Stimulated activated CD8-positive, alpha-beta memory T cell treated with anti-CD3 and anti-CD28 coated beads, Interleukin-12 subunit alpha, Interleukin-12 subunit beta, amount 100 ng/mL, for 1 hour (primary cell): Measurements from ENCODE around the gene HOXC10.

ENCODE experiments used
- DNase-seq: peaks from one replicate; pipeline ENCODE4 v3.0.0-alpha.2; 2020; ENCODE audit warnings: low read depth

HOXC10 gene

GRCh38 chr12:53977596-53978445 lies 7.1 kb upstream of the HOXC10 start:
- no peak for DNase-seq

GRCh38 chr12:53978477-53979356 lies 6.2 kb upstream of the HOXC10 start:
- DNase-seq, result no peak

GRCh38 chr12:53980104-53980801 lies 4.7 kb upstream of the HOXC10 start:
- no peak for DNase-seq

DNA sequence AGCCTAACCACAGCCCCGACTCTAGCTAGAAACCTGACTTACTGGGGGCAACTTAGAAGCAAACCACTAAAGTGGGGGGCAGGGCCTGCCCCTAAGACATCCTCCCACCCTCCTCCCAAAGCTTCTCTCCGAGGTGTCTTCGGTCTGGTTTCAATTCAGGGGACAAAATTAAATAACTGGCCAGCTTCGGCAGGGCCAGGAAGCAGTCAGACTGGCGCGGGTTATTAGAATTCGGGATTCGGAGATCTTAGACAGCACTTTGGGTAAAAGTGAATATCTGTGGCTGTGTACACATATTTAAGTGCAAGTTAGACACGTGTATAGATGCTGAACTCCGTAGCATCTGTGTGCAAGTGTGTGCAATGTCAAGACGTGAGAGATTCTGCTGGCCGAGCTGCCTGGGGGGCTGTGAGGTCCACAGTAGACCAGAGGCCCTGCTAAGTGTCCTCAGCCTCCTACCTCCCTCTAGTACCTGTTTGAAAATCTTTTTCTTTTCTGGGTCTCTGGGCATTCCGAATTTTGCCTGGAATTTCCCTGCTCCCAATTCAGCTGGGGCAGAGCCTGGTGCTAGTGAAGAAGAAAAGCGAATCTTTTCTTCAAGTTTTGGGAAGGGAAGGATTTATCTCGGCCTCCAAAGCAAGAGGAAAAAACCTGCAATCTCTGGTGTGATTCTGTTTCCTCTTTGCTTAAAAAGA lies 4.0 kb upstream of the HOXC10 start:
- DNase-seq, result no peak

GRCh38 chr12:53981634-53982565 lies 3.0 kb upstream of the HOXC10 start:
- DNase-seq, result no peak

- DNase-seq, result no peak
Measured at GRCh38 chr12:53982648-53983567, 2.0 kb upstream of the HOXC10 start.

GRCh38 chr12:53983568-53983949 lies 1.4 kb upstream of the HOXC10 start:
- no peak for DNase-seq

GRCh38 chr12:53983950-53984572 lies 885 bp upstream of the HOXC10 start:
- DNase-seq, result no peak

DNA sequence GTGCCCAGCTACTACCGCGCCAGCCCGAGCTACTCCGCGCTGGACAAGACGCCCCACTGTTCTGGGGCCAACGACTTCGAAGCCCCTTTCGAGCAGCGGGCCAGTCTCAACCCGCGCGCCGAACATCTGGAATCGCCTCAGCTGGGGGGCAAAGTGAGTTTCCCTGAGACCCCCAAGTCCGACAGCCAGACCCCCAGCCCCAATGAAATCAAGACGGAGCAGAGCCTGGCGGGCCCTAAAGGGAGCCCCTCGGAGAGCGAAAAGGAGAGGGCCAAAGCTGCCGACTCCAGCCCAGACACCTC lies 697 bp downstream of the HOXC10 start:
- no peak for DNase-seq

- no peak for DNase-seq
Measured at GRCh38 chr12:53985994-53986685, 1.2 kb downstream of the HOXC10 start.

GRCh38 chr12:53986686-53987483 lies 1.9 kb downstream of the HOXC10 start:
- DNase-seq, result no peak

DNA sequence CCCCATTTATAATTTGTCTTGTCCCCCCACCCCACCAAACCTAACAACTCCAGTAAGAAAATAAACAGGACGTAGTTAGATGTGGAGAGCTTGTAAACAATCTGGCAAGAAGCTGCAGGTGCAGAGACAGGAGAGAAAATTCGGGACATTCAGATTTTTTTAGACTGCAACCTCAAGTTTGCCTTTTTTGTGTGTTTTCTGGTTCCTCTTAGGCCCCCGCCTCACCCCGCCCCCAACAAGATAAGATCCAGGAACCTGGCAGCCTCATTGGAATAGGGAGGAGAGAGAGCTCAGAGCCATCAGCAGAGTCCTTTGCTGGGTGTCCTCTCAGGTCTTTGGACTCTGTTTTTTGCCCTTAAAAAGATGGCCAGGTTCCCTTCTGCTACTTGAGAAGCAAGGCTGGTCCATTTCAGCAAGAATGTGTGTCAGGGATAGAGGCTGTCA lies 2.9 kb downstream of the HOXC10 start:
- no peak for DNase-seq

- no peak for DNase-seq
Measured at GRCh38 chr12:53988541-53989226, 3.7 kb downstream of the HOXC10 start.

- no peak for DNase-seq
Measured at GRCh38 chr12:53989227-53990113, 4.5 kb downstream of the HOXC10 start.

GRCh38 chr12:53990311-53991076 lies 5.5 kb downstream of the HOXC10 start:
- DNase-seq, result no peak
